GM19043 (cell line): ENCODE data around the gene MRAP2.

ENCODE experiments used
- ATAC-seq: cut with Tn5 transposase; IDR thresholded peaks from one replicate; pipeline ENCODE4 v1.9.1; 2021; ENCODE audit warnings: low read depth; ENCODE audit not compliant: unreplicated experiment

The MRAP2 gene

GRCh38 chr6:84033523-84034451 is at the start of gene MRAP2:
Gene MRAP2 (plus strand): TSS chr6:84033772. CDS start chr6:84055319, 21,547 bp downstream.
- ATAC-seq: no peak

GRCh38 chr6:83984411-83984810 is 49.2 kb upstream of the MRAP2 start:
- no peak for ATAC-seq

GRCh38 chr6:83985308-83985713 is 48.3 kb upstream of the MRAP2 start:
- ATAC-seq: no peak

- ATAC-seq: no peak
Measured at GRCh38 chr6:83985715-83986114, 47.9 kb upstream of the MRAP2 start.

GRCh38 chr6:83998021-83998584 is 35.5 kb upstream of the MRAP2 start:
- no peak for ATAC-seq

- no peak for ATAC-seq
Measured at GRCh38 chr6:84001119-84001518, 32.5 kb upstream of the MRAP2 start.

- ATAC-seq: no peak
Measured at GRCh38 chr6:84002226-84002625, 31.3 kb upstream of the MRAP2 start.

GRCh38 chr6:84003131-84003530 is 30.4 kb upstream of the MRAP2 start:
- no peak for ATAC-seq

GRCh38 chr6:84003654-84004053 is 29.9 kb upstream of the MRAP2 start:
- ATAC-seq: no peak

- ATAC-seq: no peak
Measured at GRCh38 chr6:84007871-84008270, 25.7 kb upstream of the MRAP2 start.

GRCh38 chr6:84013354-84013753 is 20.2 kb upstream of the MRAP2 start:
- no peak for ATAC-seq

GRCh38 chr6:84013931-84014330 is 19.6 kb upstream of the MRAP2 start:
- ATAC-seq: no peak

GRCh38 chr6:84016029-84016428 is 17.5 kb upstream of the MRAP2 start:
- ATAC-seq: no peak

GRCh38 chr6:84017709-84018452 is 15.7 kb upstream of the MRAP2 start:
- no peak for ATAC-seq

GRCh38 chr6:84018453-84019061 is 15.0 kb upstream of the MRAP2 start:
- no peak for ATAC-seq

GRCh38 chr6:84019141-84019841 is 14.3 kb upstream of the MRAP2 start:
- no peak for ATAC-seq

- no peak for ATAC-seq
Measured at GRCh38 chr6:84019842-84020211, 13.7 kb upstream of the MRAP2 start.

GRCh38 chr6:84021625-84022024 is 11.9 kb upstream of the MRAP2 start:
- ATAC-seq: no peak

GRCh38 chr6:84026721-84027164 is 6.8 kb upstream of the MRAP2 start:
- no peak for ATAC-seq
